ENCODE results near the gene EED. TPM values are rescaled to one million over a fixed set of nuclear protein-coding genes. Genes with fewer than 3 reads are reported as not detected.

The EED gene
- total RNA-seq, 1 donor from 2014 or later, result 32.4 TPM

DNA sequence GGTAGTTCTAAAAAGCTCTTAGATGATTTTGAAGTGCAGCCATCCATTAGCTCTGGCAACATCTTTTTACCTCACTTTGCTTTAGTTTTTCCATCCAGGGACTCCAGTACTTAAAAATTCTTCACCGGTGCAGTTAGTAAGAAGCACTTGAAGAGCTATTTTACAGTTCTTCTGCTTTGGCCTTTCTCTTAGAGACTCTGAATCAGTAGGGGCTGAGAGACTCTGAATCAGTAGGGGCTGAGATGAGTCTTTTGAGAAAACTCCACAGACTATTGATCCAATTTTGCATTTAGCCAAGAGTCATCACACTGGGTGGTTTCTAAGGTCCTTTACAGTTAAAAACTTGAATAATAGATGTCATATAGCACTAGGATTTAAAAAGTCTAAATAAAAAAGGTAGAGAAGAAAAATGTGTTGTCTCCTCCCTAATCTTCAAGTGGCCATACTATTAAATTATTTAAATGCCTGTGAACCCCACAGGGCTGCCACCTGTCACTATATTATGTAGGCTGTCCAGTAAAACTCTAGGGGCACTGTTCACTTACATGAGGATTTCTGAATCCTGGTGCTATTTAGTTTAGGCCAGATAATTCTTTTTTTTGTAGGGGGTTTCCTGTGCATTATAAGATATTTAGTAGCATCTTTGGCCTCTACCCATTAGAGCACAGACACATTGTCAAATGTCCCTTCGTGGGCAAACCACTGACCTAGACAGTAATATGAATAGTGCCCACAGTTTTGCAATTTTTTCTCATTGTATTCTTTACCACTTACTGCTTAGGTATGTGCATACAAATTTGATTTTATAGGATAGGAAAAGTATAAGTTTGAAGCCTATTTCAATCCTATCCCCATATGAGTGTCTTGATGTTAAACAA, 31.2 kb downstream of the EED start:
- Mint-ChIP-seq H3K4me3 (no peak overlapping the region), H3K36me3 (peaks cover 36% of the 10 kb centered on the region), H3K4me1 (no peaks in the 10 kb centered on the region), H3K27me3 (ENCODE audit: low read depth) (no peaks in the 10 kb centered on the region), H3K27ac (no peak overlapping the region), H3K9me3 (peaks cover 5% of the 10 kb centered on the region)
- no peak for DNase-seq (ENCODE audit: low spot score in 2 of 2, unreplicated experiment in 2 of 2)
- TF ChIP-seq, protein P1, sequence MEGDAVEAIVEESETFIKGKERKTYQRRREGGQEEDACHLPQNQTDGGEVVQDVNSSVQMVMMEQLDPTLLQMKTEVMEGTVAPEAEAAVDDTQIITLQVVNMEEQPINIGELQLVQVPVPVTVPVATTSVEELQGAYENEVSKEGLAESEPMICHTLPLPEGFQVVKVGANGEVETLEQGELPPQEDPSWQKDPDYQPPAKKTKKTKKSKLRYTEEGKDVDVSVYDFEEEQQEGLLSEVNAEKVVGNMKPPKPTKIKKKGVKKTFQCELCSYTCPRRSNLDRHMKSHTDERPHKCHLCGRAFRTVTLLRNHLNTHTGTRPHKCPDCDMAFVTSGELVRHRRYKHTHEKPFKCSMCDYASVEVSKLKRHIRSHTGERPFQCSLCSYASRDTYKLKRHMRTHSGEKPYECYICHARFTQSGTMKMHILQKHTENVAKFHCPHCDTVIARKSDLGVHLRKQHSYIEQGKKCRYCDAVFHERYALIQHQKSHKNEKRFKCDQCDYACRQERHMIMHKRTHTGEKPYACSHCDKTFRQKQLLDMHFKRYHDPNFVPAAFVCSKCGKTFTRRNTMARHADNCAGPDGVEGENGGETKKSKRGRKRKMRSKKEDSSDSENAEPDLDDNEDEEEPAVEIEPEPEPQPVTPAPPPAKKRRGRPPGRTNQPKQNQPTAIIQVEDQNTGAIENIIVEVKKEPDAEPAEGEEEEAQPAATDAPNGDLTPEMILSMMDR (IDR thresholded peaks at IDR 0.05; ENCODE audit: unreplicated experiment), result no peak

DNA sequence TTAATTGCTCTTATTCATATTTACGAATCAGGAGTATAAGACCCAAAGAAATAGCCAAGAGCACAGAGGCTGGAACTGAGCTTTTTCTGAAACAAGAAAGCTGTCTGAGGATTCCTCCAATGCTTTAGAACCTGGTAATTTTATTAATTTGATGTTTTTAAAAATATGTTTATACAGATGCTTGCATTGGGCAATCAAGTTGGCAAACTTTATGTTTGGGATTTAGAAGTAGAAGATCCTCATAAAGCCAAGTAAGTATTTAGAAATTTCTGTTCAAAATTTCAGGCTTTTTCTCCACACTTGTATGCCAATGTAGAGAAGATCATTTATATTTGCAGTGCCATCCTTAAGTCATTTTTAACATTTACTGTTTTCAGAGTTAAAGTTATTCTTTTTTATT, 33.2 kb downstream of the EED start:
- TF ChIP-seq, protein P1 (IDR thresholded peaks at IDR 0.05; ENCODE audit: unreplicated experiment), result no peak
- Mint-ChIP-seq H3K27ac (no peak overlapping the region), H3K27me3 (ENCODE audit: low read depth) (no peaks in the 10 kb centered on the region), H3K9me3 (peaks cover 5% of the 10 kb centered on the region), H3K4me1 (no peaks in the 10 kb centered on the region), H3K36me3 (peaks cover 37% of the 10 kb centered on the region), H3K4me3 (no peak overlapping the region)
- DNase-seq (ENCODE audit: low spot score in 2 of 2, unreplicated experiment in 2 of 2), result no peak

GRCh38 chr11:86278226-86278625, 33.7 kb downstream of the EED start:
- Mint-ChIP-seq H3K4me1 (no peaks in the 10 kb centered on the region), H3K27ac (no peak overlapping the region), H3K27me3 (ENCODE audit: low read depth) (no peaks in the 10 kb centered on the region), H3K4me3 (no peak overlapping the region), H3K36me3 (peaks cover 37% of the 10 kb centered on the region), H3K9me3 (peaks cover 5% of the 10 kb centered on the region)
- no peak for DNase-seq (ENCODE audit: low spot score in 2 of 2, unreplicated experiment in 2 of 2)
- TF ChIP-seq, protein P1 (IDR thresholded peaks at IDR 0.05; ENCODE audit: unreplicated experiment), result no peak

- DNase-seq (ENCODE audit: low spot score in 2 of 2, unreplicated experiment in 2 of 2), result no peak
- no peaks in the 10 kb centered on the region for H3K4me1 Mint-ChIP-seq
- peaks cover 39% of the 10 kb centered on the region for H3K36me3 Mint-ChIP-seq
- TF ChIP-seq, protein P1 (IDR thresholded peaks at IDR 0.05; ENCODE audit: unreplicated experiment), result no peak
- H3K4me3 Mint-ChIP-seq, result no peak overlapping the region
- H3K27me3 Mint-ChIP-seq (ENCODE audit: low read depth), result no peaks in the 10 kb centered on the region
- peaks cover 5% of the 10 kb centered on the region for H3K9me3 Mint-ChIP-seq
- H3K27ac Mint-ChIP-seq, result no peak overlapping the region
Measured at GRCh38 chr11:86279747-86280146, 35.2 kb downstream of the EED start.

DNA sequence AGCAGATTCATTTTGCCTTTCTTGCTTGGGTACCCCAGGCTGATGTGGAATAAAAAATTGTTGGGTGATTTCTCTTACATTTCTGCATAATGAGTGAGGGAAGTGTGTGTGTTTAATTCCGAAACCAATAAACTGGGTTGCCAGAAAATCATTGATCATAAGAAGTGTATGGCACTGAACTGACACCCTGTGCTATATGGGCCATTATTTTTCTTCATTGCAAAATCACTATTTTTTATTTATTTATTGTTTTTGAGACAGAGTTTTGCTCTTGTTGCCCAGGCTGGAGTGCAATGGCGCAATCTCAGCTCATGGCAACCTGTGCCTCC, 42.9 kb downstream of the EED start:
- H3K27ac Mint-ChIP-seq, result no peak overlapping the region
- DNase-seq (ENCODE audit: low spot score in 2 of 2, unreplicated experiment in 2 of 2), result no peak
- H3K4me1 Mint-ChIP-seq, result no peaks in the 10 kb centered on the region
- no peaks in the 10 kb centered on the region for H3K27me3 Mint-ChIP-seq (ENCODE audit: low read depth)
- H3K36me3 Mint-ChIP-seq, result peaks cover 2% of the 10 kb centered on the region
- TF ChIP-seq, protein P1 (IDR thresholded peaks at IDR 0.05; ENCODE audit: unreplicated experiment), result no peak
- H3K9me3 Mint-ChIP-seq, result no peaks in the 10 kb centered on the region
- no peak overlapping the region for H3K4me3 Mint-ChIP-seq
